GM21528 (cell line): ENCODE data around the gene BCL2A1.
"Not testable (repeated sequence)": the region's sequence is repeated elsewhere in the genome, so short reads cannot be mapped to it uniquely, and the experiment has no call there.

ENCODE experiments used
- ATAC-seq: cut with Tn5 transposase; IDR thresholded peaks from one replicate; pipeline ENCODE4 v1.9.1; 2021; ENCODE audit warnings: mild to moderate bottlenecking, moderate library complexity; ENCODE audit not compliant: unreplicated experiment, low FRiP score

The BCL2A1 gene

DNA sequence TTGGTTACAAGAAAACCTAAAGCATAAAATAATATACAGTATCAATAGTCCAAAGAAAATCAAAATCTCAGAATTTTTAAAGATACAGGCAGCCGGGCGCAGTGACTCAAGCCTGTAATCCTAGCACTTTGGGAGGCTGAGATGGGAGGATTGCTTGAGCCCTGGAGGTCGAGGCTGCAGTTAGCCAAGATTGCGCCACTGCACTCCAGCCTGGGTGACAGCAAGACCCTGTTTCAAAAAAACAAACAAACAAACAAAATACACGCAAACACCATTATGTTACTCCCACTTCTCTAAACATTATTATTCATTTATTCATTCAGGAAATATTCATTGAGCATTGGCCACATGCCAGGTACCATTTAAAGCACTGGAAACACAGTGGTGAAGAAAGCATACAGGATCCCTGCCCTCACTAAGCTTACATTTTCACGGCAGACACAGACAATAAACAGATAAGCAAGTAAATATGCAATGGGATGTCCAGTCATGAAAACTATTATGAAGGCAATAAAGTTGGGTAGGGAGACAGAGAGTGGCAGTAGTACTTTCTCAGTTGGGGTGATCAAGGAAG, 6.7 kb downstream of the BCL2A1 start:
- no peak for ATAC-seq

DNA sequence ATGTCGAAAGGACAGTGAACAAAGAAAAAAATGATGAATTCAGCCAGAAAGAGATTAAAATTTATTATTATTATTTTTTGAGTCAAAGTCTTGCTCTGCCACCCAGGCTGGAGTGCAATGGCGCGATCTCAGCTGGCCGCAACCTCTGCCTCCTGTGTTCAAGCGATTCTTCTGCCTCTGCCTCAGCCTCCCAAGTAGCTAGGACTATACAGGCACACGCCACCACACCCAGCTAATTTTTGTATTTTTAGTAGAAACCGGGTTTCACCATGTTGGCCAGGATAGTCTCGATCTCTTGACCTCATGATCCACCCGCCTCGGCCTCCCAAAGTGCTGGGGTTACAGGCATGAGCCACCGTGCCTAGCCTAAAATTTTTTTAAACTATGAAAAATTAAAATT, 8.1 kb downstream of the BCL2A1 start:
- not testable (repeated sequence) for ATAC-seq

DNA sequence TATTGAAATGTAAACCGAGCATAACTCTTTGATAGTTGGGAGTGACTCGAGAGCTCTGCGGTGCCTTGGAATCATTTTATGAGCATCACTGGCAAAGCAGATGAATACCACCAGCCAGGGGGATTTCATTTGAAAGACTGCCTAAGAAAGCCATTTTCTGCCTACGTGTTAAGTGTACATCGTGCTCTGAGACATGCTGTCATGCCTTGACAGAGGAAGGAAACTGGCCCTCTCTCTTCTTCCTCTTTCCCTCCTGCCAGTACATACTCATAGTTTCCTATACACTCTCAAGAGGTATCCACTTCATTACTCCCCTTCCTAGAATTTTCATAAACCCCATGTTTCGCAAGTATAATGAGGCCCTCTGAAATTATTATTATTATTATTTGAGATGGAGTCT, 8.8 kb downstream of the BCL2A1 start:
- no peak for ATAC-seq

- ATAC-seq, result no peak
Measured at GRCh38 chr15:79960502-79961212, 10.3 kb downstream of the BCL2A1 start.

DNA sequence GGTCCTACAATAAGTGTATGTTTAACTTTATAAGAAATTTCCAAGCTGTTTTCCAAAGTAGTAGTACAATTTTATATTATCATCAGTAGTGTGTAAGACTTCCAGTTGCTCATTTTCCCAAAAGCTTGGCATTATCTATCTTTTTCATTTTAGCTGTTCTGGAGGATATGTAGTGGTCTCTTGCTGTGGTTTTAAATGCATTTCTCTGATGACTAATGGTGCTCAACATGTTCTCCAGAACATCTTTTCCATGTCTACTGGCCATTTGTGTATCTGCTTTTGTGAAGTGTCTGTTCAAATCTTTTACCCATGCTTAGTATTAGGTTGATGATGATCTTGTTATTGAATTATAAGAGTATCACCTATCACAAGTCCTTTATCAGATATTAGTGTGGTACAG, 13.3 kb downstream of the BCL2A1 start:
- no peak for ATAC-seq

- no peak for ATAC-seq
Measured at GRCh38 chr15:79956354-79956939, 14.5 kb downstream of the BCL2A1 start.

DNA sequence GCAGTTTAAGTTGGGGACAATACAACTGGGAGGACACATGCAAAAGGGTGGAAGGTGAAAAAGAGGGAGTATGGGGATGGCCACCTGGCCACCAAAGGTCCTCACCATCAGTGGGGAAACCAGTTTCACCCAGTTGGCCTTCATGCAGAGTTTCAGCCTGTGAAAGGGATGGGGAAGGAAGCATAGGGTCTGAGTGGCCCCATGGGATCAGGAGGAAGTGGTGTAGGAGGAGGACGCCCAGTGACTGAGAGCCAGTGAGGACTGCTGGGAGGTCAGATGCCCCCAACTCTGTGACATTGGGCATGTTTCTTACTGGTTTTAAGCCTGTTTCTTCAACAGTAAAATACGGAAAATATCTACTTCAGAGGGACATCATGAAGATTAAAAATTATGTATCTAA, 16.3 kb downstream of the BCL2A1 start:
- ATAC-seq, result no peak

GRCh38 chr15:79953951-79954444, 17.0 kb downstream of the BCL2A1 start:
- ATAC-seq, result no peak

DNA sequence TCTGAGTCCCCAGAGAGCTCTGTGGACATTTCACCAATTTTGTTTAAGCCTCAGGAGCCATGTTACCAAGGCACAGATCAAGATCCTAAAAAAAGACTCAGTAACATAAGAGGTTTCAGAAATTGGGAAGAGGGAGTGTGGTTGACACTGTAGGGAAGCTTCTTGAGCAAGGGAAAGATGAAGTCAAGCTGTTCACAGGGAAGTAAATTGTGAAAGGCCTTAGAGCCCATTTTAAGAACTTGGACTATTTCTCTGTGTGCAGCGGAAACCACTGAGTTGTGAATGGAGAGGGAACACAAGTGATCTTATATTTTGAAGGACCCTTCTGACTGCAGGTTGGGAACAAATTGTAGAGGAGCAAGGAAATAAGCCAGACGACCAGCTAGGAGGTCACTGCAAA, 18.7 kb downstream of the BCL2A1 start:
- no peak for ATAC-seq

- ATAC-seq, result no peak
Measured at GRCh38 chr15:79950247-79950646, 20.7 kb downstream of the BCL2A1 start.

GRCh38 chr15:79948761-79949160, 22.2 kb downstream of the BCL2A1 start:
- no peak for ATAC-seq

GRCh38 chr15:79948095-79948695, 22.8 kb downstream of the BCL2A1 start:
- no peak for ATAC-seq

DNA sequence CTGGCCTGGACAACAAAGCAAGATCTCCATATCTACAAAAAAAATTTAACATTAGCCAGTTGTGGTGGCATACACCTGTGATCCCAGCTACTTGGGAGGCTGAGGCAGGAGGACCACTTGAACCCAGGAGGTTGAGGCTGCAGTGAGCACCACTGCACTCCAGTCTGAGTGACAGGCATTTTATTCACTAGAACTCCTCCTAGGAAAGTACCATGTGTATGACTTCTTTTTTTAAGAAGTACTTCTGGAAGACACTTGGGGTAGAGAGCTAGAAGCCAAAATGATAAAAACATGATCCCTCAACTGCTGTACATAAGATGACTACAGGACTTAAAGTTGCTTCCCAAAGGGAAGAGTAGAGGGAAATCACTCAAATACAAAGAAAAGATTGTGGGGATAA, 24.0 kb downstream of the BCL2A1 start:
- no peak for ATAC-seq

DNA sequence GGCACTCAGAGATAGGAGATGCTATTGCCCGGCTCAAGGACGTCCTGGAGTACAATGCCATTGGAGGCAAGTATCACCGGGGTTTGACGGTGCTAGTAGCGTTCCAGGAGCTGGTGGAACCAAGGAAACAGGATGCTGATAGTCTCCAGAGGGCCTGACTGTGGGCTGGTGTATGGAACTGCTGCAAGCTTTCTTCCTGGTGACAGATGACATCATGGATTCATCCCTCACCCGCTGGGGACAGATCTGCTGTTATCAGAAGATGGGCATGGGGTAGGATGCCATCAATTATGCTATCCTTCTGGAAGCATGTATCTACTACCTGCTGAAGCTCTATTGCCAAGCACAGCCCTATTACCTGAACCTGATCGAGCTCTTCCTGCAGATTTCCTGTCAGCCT, 26.4 kb downstream of the BCL2A1 start:
- no peak for ATAC-seq

DNA sequence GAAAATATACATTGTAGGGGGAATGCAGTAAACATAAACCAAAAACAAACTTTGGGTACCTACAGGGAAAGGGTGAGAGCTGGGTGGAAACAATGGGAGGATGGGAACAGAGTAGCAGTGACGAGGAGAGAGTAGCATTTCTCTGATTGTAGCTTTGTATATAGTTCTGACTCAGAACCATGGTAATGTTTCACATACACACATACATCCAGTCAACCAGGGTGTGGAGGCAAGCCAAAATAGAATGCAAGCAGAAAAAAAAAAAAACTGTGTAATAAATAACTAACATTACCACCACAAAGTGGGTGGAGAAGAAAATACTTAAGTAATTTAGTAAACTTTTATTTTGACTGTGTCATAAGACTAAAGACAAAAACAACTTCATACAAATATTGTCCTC, 27.2 kb downstream of the BCL2A1 start:
- peak; percentile 76 for ATAC-seq

DNA sequence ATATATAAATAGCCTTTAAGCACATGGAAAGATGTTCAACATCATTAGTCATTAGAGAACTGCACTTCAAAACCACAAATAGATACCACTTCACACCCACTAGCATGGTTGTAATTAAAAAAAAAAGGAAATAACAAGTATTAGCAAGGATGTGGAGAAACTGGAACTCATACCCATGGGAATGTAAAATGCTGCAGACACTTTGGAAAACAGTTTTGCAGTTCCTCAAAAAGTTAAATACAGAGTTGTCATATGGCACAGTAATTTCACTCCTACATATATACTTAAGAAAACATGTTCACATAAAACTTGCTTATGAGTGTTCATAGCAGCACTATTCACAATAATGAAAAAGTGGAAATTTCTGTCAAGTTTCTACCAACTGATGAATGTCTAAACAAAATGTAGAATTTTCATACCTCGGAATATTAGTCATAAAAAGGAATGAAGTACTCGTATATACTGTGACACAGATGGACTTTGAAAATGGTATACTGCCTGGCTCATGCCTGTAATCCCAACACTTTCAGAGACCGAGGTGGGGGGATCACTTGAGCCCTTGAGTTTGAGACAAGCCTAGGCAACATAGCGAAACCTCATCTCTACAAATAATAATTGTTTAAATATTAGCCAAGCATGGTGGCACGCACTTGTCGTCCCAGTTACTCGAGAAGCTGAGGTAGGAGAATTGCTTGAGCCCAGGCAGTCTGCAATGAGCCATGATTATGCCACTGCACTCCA, 28.1 kb downstream of the BCL2A1 start:
- ATAC-seq, result no peak

GRCh38 chr15:79939399-79939798, 31.6 kb downstream of the BCL2A1 start:
- ATAC-seq, result no peak

DNA sequence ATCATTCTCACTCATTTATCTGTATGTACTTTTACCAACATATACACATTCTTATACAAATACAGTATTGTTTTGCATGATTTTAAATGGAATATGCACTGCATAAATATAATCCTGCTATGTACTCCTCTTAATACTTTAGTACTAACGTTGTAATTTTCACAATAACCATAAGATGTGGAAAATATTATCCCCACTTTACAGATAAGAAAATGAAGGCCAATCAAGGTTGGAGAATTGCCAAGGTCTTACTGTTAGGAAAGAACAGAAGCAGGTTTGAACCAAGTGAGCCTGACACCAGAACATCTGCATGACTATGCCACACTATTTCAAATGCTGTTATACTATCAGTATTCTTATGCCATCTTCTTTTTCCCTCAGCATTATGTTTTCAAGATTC, 32.9 kb downstream of the BCL2A1 start:
- no peak for ATAC-seq

- ATAC-seq, result not testable (repeated sequence)
Measured at GRCh38 chr15:79935556-79936201, 35.3 kb downstream of the BCL2A1 start.

DNA sequence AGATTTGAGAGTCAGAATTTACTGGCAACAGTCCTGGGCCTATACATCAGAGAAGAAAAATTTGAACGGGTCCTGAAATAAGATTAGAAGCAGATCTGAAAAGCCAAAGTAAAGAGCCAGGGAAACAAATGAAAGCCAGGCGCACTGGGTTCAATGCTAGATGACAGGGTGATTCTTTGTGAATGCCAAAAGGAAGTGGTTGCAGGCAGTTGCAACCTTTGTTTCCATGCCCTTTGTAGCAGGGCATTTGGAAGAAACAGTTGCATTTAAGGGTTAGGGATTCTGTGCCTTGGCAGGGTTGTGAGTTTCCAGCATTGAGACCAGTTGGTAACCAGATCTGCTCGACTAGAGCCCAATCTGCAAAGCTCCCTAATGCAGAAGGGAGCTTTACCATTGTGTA, 37.8 kb downstream of the BCL2A1 start:
- ATAC-seq, result no peak
